B cell (primary cell): ENCODE results near the gene PALB2. TPM values are rescaled to one million over a fixed set of nuclear protein-coding genes. Genes with fewer than 3 reads are reported as not detected.

Experiments
- ATAC-seq: fragments of 200-7000 bp; cut with Tn5 transposase; one replicate; pipeline ENCODE4 v1.10.0; 2021; ENCODE audit warnings: low read depth, mild to moderate bottlenecking, moderate number of reproducible peaks, moderate library complexity
- CTCF ChIA-PET: fragments of 350-600 bp; sonication (Branson Sonifier 250); formaldehyde crosslinking; loops from one replicate; lab custom pipeline; 2021; ENCODE audit warnings: antibody characterized with exemption, inconsistent platforms; lab: Charles Lee
- POLR2A ChIA-PET: fragments of 350-600 bp; sonication (Branson Sonifier 250); formaldehyde crosslinking; loops from one replicate; lab custom pipeline; 2021; ENCODE audit warnings: antibody characterized with exemption; lab: Charles Lee
- DNase-seq: peaks from one replicate; pipeline ENCODE4 v3.0.0; 2013
- H2AFZ ChIP-seq: 2 replicates; pipeline ENCODE4 v1.6.1; 2012; ENCODE audit warnings: mild to moderate bottlenecking, low read depth, low read length; ENCODE audit not compliant: insufficient read depth, poor library complexity, severe bottlenecking
- H3K27ac ChIP-seq, 2 donors: 1 replicate in 1 of 2; 2 replicates in 1 of 2; pipeline ENCODE4 v1.5.1; 2012 to 2013; ENCODE audit warnings: low read length in 2 of 2, mild to moderate bottlenecking in 2 of 2, moderate library complexity in 1 of 2
- H3K27me3 ChIP-seq, 4 experiments: fragments of 200-600 bp in 1 of 4; sonication (generic) in 1 of 4; replicated peaks in 1 of 4; 1 replicate in 2 of 4; 2 replicates in 2 of 4; pipeline versions ENCODE4 v1.6.1 to v1.7.0; 2013 to 2016; ENCODE audit warnings: low read length in 3 of 4, mild to moderate bottlenecking in 2 of 4, mixed read lengths in 1 of 4, moderate library complexity in 1 of 4; ENCODE audit not compliant: insufficient read depth in 4 of 4, control insufficient read depth in 3 of 4; ENCODE audit errors: control extremely low read depth in 1 of 4
- H3K36me3 ChIP-seq, 2 experiments: replicated peaks in 1 of 2; 1 replicate in 1 of 2; 2 replicates in 1 of 2; pipeline versions ENCODE4 v1.6.1 to v1.7.1; 2013; ENCODE audit warnings: low read length in 1 of 2; ENCODE audit not compliant: insufficient read depth in 2 of 2, control insufficient read depth in 1 of 2; ENCODE audit errors: control extremely low read depth in 1 of 2, extremely low read depth in 1 of 2
- H3K4me1 ChIP-seq, 2 donors: fragments of 200-600 bp in 1 of 2; sonication (generic) in 1 of 2; 1 replicate in 1 of 2; 2 replicates in 1 of 2; pipeline versions ENCODE4 v1.5.1 to v1.6.1; 2013 to 2017; ENCODE audit warnings: low read length in 2 of 2; ENCODE audit not compliant: control insufficient read depth in 2 of 2, insufficient read depth in 2 of 2
- H3K4me2 ChIP-seq: replicated peaks from 2 replicates; pipeline ENCODE3; 2012; ENCODE audit warnings: mild to moderate bottlenecking, low read depth, low read length; ENCODE audit not compliant: poor library complexity, severe bottlenecking
- H3K4me3 ChIP-seq, 5 experiments: fragments of 200-600 bp in 1 of 5; sonication (generic) in 1 of 5; 1 replicate in 3 of 5; 2 replicates in 2 of 5; pipeline versions ENCODE4 v1.5.1 to v1.7.0; 2011 to 2016; ENCODE audit warnings: low read length in 4 of 5, mild to moderate bottlenecking in 4 of 5, low read depth in 2 of 5, control low read depth in 1 of 5, moderate library complexity in 1 of 5; ENCODE audit not compliant: insufficient read depth in 1 of 5; ENCODE audit errors: control extremely low read depth in 1 of 5, extremely low read depth in 1 of 5
- H3K79me2 ChIP-seq: fragments of 200-600 bp; sonication (generic); one replicate; pipeline ENCODE4 v1.6.0; 2016; ENCODE audit warnings: low read length; ENCODE audit not compliant: control insufficient read depth, insufficient read depth
- H3K9ac ChIP-seq: fragments of 200-600 bp; sonication (generic); 2 replicates; pipeline ENCODE4 v1.6.1; 2017; ENCODE audit warnings: mild to moderate bottlenecking, low read length, moderate library complexity
- H3K9me3 ChIP-seq, 3 donors: one replicate each; pipeline versions ENCODE4 v1.6.1 to v1.7.1; 2013; ENCODE audit warnings: low read length in 2 of 3; ENCODE audit not compliant: control insufficient read depth in 2 of 3, insufficient read depth in 1 of 3; ENCODE audit errors: control extremely low read depth in 1 of 3
- H4K20me1 ChIP-seq: 2 replicates; pipeline ENCODE4 v1.6.0; 2012; ENCODE audit warnings: mild to moderate bottlenecking, low read length; ENCODE audit not compliant: insufficient read depth, control insufficient read depth, poor library complexity, severe bottlenecking
- H3K27ac Mint-ChIP-seq: one replicate; pipeline ENCODE4 v1.8.0; 2021; ENCODE audit warnings: mixed read lengths
- H3K27me3 Mint-ChIP-seq: one replicate; pipeline ENCODE4 v1.8.0; 2021; ENCODE audit warnings: mixed read lengths
- H3K4me1 Mint-ChIP-seq: one replicate; pipeline ENCODE4 v1.8.0; 2021; ENCODE audit warnings: mixed read lengths
- H3K4me3 Mint-ChIP-seq: one replicate; pipeline ENCODE4 v1.8.0; 2021; ENCODE audit warnings: mixed read lengths
- H3K9me3 Mint-ChIP-seq: one replicate; pipeline ENCODE4 v1.8.0; 2022; ENCODE audit warnings: mixed read lengths; ENCODE audit not compliant: insufficient read depth
- EZH2 ChIP-seq: IDR thresholded peaks from 2 replicates; pipeline ENCODE4 v1.6.1; 2012; ENCODE audit warnings: borderline replicate concordance, low read depth, mild to moderate bottlenecking, moderate library complexity, low read length; ENCODE audit not compliant: insufficient read depth, poor library complexity, severe bottlenecking
- WGBS: methylation state at CpG from one replicate; pipeline ENCODE4 v1.1.5; 2013; ENCODE audit warnings: missing lambda C conversion rate; ENCODE audit not compliant: insufficient coverage; 5-methylcytosine and 5-hydroxymethylcytosine counted together
- intact Hi-C: fragments of 100-400 bp; cut with micrococcal nuclease; formaldehyde crosslinking; loops from one replicate; pipeline ENCODE4 v1.10.0; 2022
- polyA plus RNA-seq: library from polyadenylated mRNA; depleted of rRNA; stranded (reverse); fragments of >200 nt; gene quantifications from 2 replicates; pipeline ENCODE4 v1.2.3, GENCODE V29; 2012
- total RNA-seq, 2 donors: library from RNA; stranded (reverse); fragments of 120-200 nt in 1 of 2; gene quantifications; 1 replicate in 1 of 2; 2 replicates in 1 of 2; pipeline versions ENCODE4 v1.2.3 to v1.2.4, GENCODE V29; 2013 to 2022
- TF ChIP-seq, protein P1 (sequence below): fragments of 200-600 bp; IDR thresholded peaks from one replicate; pipeline ENCODE4 v1.8.0; 2022; ENCODE audit warnings: antibody characterized with exemption, mild to moderate bottlenecking

The PALB2 gene
- total and polyA plus RNA-seq, 2 donors (not counting 1 experiment from before 2014, with no cell fraction given), result 3.6 to 16.3 TPM

DNA sequence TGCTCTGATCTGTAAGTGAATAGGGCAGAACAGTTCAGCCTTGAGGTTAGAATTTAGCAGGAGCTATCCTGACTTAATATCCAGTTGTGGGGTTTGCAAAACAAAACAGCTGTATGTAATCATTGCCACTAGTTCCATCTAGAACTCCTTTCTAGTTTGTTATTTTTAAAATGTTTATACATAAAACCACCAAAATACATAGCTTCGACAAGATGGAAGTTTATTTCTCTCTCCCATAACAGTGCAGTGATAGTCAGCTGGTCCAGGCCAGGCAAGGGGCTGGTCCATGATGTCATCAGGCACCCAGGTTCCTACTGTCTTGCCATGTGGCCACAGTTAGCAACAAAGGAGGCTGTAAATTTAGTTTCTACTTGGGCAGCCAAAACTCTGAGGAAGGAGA lies 27.1 kb upstream of the PALB2 start:
- Mint-ChIP-seq H3K27ac (no peak overlapping the region), H3K27me3 (no peaks in the 10 kb centered on the region), H3K9me3 (no peaks in the 10 kb centered on the region), H3K4me1 (peaks cover 26% of the 10 kb centered on the region), H3K4me3 (no peak overlapping the region)
- 100% methylated on average over 1 of the region's 1 CpG for WGBS
- intact Hi-C loops, result no loop called here
- TF ChIP-seq, protein P1, sequence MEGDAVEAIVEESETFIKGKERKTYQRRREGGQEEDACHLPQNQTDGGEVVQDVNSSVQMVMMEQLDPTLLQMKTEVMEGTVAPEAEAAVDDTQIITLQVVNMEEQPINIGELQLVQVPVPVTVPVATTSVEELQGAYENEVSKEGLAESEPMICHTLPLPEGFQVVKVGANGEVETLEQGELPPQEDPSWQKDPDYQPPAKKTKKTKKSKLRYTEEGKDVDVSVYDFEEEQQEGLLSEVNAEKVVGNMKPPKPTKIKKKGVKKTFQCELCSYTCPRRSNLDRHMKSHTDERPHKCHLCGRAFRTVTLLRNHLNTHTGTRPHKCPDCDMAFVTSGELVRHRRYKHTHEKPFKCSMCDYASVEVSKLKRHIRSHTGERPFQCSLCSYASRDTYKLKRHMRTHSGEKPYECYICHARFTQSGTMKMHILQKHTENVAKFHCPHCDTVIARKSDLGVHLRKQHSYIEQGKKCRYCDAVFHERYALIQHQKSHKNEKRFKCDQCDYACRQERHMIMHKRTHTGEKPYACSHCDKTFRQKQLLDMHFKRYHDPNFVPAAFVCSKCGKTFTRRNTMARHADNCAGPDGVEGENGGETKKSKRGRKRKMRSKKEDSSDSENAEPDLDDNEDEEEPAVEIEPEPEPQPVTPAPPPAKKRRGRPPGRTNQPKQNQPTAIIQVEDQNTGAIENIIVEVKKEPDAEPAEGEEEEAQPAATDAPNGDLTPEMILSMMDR, result no peak
- no peak for TF ChIP-seq EZH2
- H3K9me3 ChIP-seq, result no peaks in the 10 kb centered on the region
- H3K36me3 ChIP-seq, result peaks cover 0 to 64% of the 10 kb centered on the region in 2 experiments
- peaks cover 22% of the 10 kb centered on the region for H4K20me1 ChIP-seq
- no peaks in the 10 kb centered on the region for H3K27me3 ChIP-seq
- H2AFZ ChIP-seq, result no peak overlapping the region
- H3K27ac ChIP-seq, result no peak overlapping the region
- DNase-seq (no peak), ATAC-seq (no peak)
- H3K4me3 ChIP-seq, result no peak overlapping the region
- H3K9ac ChIP-seq, result no peak overlapping the region
- no peaks in the 10 kb centered on the region for H3K79me2 ChIP-seq
- H3K4me2 ChIP-seq, result no peak overlapping the region
- ChIA-PET CTCF (no interaction called here), POLR2A (no interaction called here)
- H3K4me1 ChIP-seq, result peaks cover 15 to 21% of the 10 kb centered on the region in 2 donors

DNA sequence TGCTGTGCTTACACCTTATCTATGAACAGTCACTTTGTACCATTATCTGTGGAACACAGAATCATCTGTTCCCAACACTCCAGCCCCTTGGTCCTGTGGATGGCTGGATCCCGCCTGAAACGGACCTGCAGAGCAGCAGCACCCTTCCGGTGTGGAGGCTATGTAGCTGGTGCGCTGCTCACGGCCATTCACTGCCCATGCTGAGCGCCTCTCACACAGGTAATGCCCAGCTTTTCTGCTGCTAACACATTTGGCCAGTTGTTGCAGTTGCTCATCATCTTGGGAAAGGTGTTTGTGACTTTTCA lies 26.2 kb upstream of the PALB2 start:
- H2AFZ ChIP-seq, result no peak overlapping the region
- CTCF ChIA-PET, result interaction anchor here (0.7 kb wide), 1 partner anchor 11 kb away, joined by 3 read pairs; no protein-coding TSS in a partner anchor
- POLR2A ChIA-PET, result no interaction called here

More for the DNA sequence above, 26.2 kb upstream of the PALB2 start:
- Mint-ChIP-seq H3K4me1 (peaks cover 26% of the 10 kb centered on the region), H3K4me3 (no peak overlapping the region), H3K27ac (no peak overlapping the region), H3K9me3 (no peaks in the 10 kb centered on the region), H3K27me3 (no peaks in the 10 kb centered on the region)
- 100% methylated on average over 6 of the region's 6 CpGs for WGBS
- H3K4me2 ChIP-seq, result no peak overlapping the region
- intact Hi-C loops, result no loop called here
- no peaks in the 10 kb centered on the region for H3K27me3 ChIP-seq
- DNase-seq (no peak), ATAC-seq (no peak)
- H3K36me3 ChIP-seq, result peaks cover 2 to 70% of the 10 kb centered on the region in 2 experiments
- no peaks in the 10 kb centered on the region for H3K79me2 ChIP-seq
- peaks cover 15 to 21% of the 10 kb centered on the region in 2 donors for H3K4me1 ChIP-seq
- no peak overlapping the region for H3K4me3 ChIP-seq
- no peak overlapping the region for H3K27ac ChIP-seq
- no peaks in the 10 kb centered on the region for H3K9me3 ChIP-seq
- no peak overlapping the region for H3K9ac ChIP-seq
- peaks cover 22% of the 10 kb centered on the region for H4K20me1 ChIP-seq
- no peak for TF ChIP-seq EZH2
- TF ChIP-seq, protein P1, result no peak
